ENCODE results near the gene SERPINB8. TPM values are rescaled to one million over a fixed set of nuclear protein-coding genes. Genes with fewer than 3 reads are reported as not detected.

The SERPINB8 gene
- total RNA-seq, 1 donor from 2014 or later, result 1.1 TPM

- no peak for DNase-seq
These were observed 4.1 kb upstream of the SERPINB8 start for GRCh38 chr18:63965716-63966330.

- no peak for DNase-seq
These were observed 926 bp downstream of the SERPINB8 start for GRCh38 chr18:63970809-63971205.

- no peak for DNase-seq
These were observed 1.6 kb downstream of the SERPINB8 start for GRCh38 chr18:63971320-63972001.

GRCh38 chr18:63972002-63972376 lies 2.1 kb downstream of the SERPINB8 start:
- no peak for DNase-seq

GRCh38 chr18:63974991-63975390 lies 5.1 kb downstream of the SERPINB8 start:
- no peak for DNase-seq

GRCh38 chr18:63975628-63976027 lies 5.7 kb downstream of the SERPINB8 start:
- DNase-seq, result no peak

- DNase-seq, result no peak
These were observed 7.2 kb downstream of the SERPINB8 start for GRCh38 chr18:63977040-63977439.

- DNase-seq, result no peak
These were observed 9.6 kb downstream of the SERPINB8 start for GRCh38 chr18:63979409-63979920.

GRCh38 chr18:63980027-63980426 lies 10.1 kb downstream of the SERPINB8 start:
- no peak for DNase-seq

- DNase-seq, result no peak
These were observed 11.1 kb downstream of the SERPINB8 start for GRCh38 chr18:63980896-63981460.

- no peak for DNase-seq
These were observed 11.8 kb downstream of the SERPINB8 start for GRCh38 chr18:63981719-63982118.

- no peak for DNase-seq
These were observed 12.5 kb downstream of the SERPINB8 start for GRCh38 chr18:63982361-63982760.

- DNase-seq, result no peak
These were observed 17.0 kb downstream of the SERPINB8 start for GRCh38 chr18:63986885-63987284.

- DNase-seq, result no peak
These were observed 17.9 kb downstream of the SERPINB8 start for GRCh38 chr18:63987743-63988142.

- no peak for DNase-seq
These were observed 22.9 kb downstream of the SERPINB8 start for GRCh38 chr18:63992751-63993150.

- peak; percentile 9 for DNase-seq
These were observed 25.0 kb downstream of the SERPINB8 start for GRCh38 chr18:63994783-63995399.

GRCh38 chr18:63997041-63997440 lies 27.2 kb downstream of the SERPINB8 start:
- DNase-seq, result no peak

GRCh38 chr18:63997606-63998005 lies 27.7 kb downstream of the SERPINB8 start:
- DNase-seq, result no peak

- DNase-seq, result no peak
These were observed 30.0 kb downstream of the SERPINB8 start for GRCh38 chr18:63999871-64000270.

GRCh38 chr18:64002581-64002980 lies 32.7 kb downstream of the SERPINB8 start:
- DNase-seq, result no peak

- no peak for DNase-seq
These were observed 39.4 kb downstream of the SERPINB8 start for GRCh38 chr18:64009305-64009704.

- no peak for DNase-seq
These were observed 41.6 kb downstream of the SERPINB8 start for GRCh38 chr18:64011513-64011912.

- DNase-seq, result no peak
These were observed 48.0 kb downstream of the SERPINB8 start for GRCh38 chr18:64017870-64018269.
